GM18870 (cell line): ENCODE data around the gene PDRG1.

Experiments used
- ATAC-seq: cut with Tn5 transposase; IDR thresholded peaks from one replicate; pipeline ENCODE4 v1.9.1; 2021; ENCODE audit warnings: moderate library complexity; ENCODE audit not compliant: unreplicated experiment

Gene PDRG1

DNA sequence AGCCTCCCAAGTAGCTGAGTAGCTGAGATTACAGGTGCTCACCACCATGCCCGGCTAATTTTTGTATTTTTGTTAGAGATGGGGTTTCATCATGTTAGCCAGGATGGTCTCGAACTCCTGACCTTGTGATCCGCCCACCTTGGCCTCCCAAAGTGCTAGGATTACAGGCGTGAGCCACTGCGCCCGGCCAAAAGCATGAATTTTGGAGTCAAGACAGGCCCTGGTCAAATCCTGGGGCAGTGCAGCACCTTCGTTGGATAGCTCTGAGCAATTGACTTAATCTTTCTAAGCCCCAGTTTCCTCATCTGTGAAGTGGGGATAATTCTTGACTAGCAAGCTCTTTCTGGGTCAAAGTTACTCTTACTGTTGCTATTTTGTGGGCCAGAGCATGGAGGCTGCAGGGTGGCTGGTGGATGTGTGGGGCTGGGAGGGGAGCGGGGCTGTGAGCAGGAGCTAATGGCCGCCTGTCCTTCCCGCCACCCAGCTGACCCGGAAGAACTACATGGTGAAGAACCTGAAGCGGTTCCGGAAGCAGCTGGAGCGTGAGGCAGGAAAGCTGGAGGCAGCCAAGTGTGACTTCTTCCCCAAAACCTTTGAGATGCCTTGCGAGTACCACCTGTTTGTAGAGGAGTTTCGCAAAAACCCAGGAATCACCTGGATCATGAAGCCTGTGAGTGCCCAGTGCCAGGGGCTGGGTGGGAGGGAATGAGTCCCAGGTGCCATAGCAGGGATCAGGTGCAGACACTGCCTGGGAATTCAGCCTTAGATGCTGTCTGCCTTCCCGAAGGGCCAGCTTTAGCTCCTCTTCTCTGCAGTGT, 42.4 kb downstream of the PDRG1 start:
- no peak for ATAC-seq

- no peak for ATAC-seq
Measured at GRCh38 chr20:31908424-31908823, 43.4 kb downstream of the PDRG1 start.

DNA sequence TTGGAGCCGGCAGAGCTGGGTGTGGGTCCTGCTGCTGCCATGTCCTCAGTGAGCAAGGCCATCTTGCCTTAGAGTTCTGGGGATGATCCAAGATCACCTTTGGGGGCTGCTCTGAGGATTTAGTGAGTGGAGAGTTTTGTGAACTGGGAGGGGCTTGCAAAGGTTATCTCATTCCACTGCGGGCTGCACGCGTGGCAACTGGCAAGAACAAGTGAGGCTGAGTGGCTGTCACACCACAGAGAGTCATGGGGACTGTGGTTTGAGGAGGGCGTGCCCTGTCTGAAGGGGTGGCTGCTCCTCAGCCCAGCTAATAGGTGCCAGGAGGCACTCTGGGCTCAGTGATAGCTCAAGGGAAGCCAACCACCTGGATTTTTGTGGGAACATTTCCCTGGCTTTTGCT, 43.8 kb downstream of the PDRG1 start:
- ATAC-seq, result no peak

DNA sequence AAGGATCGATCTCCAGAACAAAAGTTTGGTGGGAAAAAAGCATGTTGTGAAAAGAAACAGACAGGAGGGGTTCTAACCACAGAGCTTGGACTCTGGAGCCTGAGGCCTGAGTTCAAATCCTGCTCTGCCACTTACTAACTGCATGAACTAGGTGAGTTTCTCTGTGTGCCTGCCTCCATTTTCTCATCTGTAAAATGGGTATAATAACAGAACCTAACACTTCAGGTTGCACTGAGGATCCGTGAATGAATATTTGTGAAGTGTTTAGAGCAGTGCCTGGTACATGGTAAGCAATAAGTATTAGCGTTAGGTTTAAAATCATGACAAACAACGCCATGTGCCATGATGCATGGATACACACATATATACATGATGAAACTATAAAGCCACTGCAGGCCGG, 44.8 kb downstream of the PDRG1 start:
- no peak for ATAC-seq

GRCh38 chr20:31906001-31906400, 45.8 kb downstream of the PDRG1 start:
- ATAC-seq, result no peak

DNA sequence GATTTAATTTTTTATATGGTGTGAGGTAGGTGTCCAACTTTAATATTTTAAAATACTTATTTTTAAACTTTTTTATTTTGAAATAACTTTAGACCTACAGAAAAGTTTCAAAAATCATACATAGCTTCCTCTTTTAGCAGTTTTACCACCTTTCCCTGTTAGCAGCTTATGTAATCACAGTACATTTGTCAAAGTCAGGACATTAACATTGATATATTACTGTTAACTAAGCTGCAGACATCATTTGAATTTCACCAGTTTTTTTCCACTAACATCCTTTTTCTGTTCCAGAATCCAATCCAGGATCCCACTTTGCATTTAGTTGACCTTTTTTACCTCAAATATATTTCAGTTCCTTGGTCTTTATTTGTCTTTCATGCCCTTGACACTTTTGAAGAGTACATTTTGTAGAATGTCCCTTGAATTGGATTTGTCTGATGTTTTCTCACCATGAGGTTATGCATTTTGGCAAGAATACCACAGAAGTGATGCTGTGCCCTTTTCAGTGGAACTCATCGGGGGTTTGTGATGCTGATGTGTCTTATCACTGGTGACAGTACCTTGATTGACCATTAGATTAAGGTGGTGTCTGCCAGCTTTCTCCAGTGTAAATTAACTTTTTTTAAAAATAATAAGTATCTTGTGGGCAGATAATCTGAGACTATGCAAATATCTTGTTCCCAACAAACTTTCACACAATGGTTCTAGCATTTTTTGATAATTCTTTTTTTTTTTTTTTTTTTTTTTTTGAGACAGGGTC, 48.0 kb downstream of the PDRG1 start:
- ATAC-seq, result no peak

GRCh38 chr20:31901615-31902014, 50.2 kb downstream of the PDRG1 start:
- no peak for ATAC-seq

- no peak for ATAC-seq
Measured at GRCh38 chr20:31897541-31897940, 54.3 kb downstream of the PDRG1 start.

- ATAC-seq, result no peak
Measured at GRCh38 chr20:31896049-31896448, 55.8 kb downstream of the PDRG1 start.

GRCh38 chr20:31894980-31895675, 56.7 kb downstream of the PDRG1 start:
- ATAC-seq, result peak; percentile 96
